ENCODE results near the gene MNX1. TPM values are rescaled to one million over a fixed set of nuclear protein-coding genes. Genes with fewer than 3 reads are reported as not detected.

The MNX1 gene
- total and polyA plus RNA-seq, 7 donors: 4.2 to 5.3 (median 4.2) TPM; not detected in 4

DNA sequence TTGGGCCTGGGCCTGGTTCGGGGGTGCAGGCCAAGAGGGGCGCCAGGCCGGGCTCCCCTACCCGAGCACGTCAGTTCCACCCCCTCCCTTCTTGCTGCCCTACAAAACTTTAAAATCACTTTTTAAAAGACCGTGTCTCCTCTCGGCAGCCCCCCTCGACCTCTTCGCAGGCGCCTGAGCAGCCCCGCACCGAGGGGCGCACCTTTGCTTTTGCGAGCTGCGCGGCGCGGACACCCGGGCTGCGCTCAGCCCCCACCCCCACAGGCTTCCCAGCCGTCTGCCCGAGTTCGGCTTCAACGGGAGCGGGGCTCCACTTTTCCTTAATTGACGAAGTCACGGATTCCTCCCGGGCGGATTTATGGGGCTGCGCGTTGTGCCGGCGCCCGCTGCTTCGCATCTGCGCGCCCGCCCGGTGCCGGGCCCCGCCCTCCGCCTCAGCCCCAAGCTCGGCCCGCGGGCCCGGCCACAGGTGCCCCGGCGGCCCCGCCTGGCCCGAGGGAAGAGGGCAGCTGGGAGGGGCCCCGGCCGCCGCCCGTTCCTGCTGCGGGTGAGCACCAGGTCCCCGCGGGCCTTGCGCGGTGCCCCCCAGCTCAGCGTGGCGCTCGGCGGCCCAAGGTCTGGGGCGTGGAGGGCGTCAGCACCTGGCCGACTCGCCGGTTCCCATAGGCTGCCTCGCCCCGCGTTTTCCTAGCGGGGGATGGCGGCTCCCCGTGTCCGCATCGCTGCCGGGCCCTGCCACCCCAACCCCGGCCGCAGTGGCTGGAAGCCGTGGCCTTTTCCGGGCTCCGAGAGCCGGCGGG is 10.8 kb upstream of the MNX1 start:
- intact Hi-C loops (cut with DNase I): no loop called here
- TF ChIP-seq POLR2A (IDR thresholded peaks at IDR 0.05): no peak
- no peak for TF ChIP-seq EP300 (IDR thresholded peaks at IDR 0.05)
- TF ChIP-seq POLR2AphosphoS5 (IDR thresholded peaks at IDR 0.05): no peak
- TF ChIP-seq, protein P1, sequence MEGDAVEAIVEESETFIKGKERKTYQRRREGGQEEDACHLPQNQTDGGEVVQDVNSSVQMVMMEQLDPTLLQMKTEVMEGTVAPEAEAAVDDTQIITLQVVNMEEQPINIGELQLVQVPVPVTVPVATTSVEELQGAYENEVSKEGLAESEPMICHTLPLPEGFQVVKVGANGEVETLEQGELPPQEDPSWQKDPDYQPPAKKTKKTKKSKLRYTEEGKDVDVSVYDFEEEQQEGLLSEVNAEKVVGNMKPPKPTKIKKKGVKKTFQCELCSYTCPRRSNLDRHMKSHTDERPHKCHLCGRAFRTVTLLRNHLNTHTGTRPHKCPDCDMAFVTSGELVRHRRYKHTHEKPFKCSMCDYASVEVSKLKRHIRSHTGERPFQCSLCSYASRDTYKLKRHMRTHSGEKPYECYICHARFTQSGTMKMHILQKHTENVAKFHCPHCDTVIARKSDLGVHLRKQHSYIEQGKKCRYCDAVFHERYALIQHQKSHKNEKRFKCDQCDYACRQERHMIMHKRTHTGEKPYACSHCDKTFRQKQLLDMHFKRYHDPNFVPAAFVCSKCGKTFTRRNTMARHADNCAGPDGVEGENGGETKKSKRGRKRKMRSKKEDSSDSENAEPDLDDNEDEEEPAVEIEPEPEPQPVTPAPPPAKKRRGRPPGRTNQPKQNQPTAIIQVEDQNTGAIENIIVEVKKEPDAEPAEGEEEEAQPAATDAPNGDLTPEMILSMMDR (IDR thresholded peaks at IDR 0.05): no peak
- Histone ChIP-seq H3K36me3 (no peaks in the 10 kb centered on the region), H3K27ac (no peak overlapping the region), H3K9me3 (no peaks in the 10 kb centered on the region), H3K4me3 (peak overlapping the region in 3 of 4 donors; percentile 5 to 32 (median 25)), H3K4me1 (peaks cover 0 to 34% (median 31%) of the 10 kb centered on the region in 4 donors), H3K27me3 (peaks cover 54 to 100% (median 96%) of the 10 kb centered on the region in 3 donors)
- no peak for DNase-seq
- WGBS, 2 donors: 1 to 3% methylated on average over 84 of the region's 84 CpGs

DNA sequence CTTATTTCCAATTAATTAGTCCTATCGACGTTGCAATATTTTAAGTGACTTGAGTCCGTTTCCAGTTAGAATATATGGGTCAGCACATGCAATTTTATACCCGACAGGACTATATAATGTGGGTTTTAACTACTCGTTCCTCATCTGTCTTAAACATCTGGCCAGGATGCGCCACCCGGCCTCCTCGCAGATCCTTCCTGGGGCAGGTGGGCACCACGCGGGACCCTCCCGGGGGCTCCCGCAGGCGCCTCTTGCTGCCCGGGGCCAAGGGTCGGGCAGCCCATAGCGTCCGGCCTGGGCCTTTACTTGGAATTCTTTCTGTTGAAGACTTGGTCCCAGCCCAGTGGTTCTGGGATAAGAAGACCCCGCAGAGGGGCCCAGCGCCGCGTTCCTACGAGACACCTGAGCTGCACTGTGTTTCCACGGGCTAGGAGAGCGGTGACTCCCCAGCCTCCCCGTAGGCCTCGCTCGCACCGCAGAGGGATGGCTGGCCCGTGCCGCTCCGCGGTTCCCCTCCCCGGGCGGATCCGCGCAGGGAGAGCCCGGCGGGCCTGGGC is 10.1 kb upstream of the MNX1 start:
- peaks cover 58 to 100% (median 98%) of the 10 kb centered on the region in 3 donors for H3K27me3 ChIP-seq
- no peak for DNase-seq

DNA sequence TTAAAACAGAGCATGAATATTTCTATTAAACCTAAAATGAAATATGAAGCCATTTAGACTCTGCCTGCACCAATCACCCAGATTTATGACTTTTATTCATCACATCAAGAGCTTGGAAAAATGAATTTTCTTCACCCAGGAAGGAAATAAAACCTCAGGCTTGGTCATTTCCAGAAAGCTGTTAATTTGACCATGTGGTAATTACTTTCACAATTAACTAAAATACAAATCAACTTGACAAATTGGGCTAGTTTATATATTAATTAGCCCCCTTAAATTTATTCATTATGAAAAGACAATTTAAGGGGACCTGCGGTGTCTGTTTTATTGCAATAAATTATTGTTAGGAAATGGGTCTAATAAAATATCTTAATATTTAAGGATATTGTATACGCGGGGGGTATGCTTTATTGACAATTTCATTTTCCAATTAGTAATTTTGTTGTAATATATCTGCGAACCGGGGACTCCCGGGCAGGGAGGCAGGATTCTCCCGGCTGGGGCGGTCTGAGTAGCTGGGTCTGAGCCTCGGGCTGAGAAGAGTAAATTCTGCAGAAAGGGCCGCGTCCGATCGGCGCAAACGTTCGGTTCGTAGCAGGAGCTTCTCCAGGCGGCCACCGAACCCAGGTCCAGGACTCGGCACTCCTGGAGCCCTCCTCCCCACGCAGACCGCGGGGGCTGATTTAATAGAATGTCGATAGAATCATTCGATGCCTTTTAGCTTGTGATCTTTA is 9.4 kb upstream of the MNX1 start:
- no peak overlapping the region for H3K27ac ChIP-seq
- intact Hi-C loops (cut with DNase I): no loop called here
- WGBS, 2 donors: 8 to 14% methylated on average over 25 of the region's 25 CpGs
- peaks cover 0 to 34% (median 31%) of the 10 kb centered on the region in 4 donors for H3K4me1 ChIP-seq
- TF ChIP-seq, protein P1 (IDR thresholded peaks at IDR 0.05): no peak
- TF ChIP-seq POLR2A (IDR thresholded peaks at IDR 0.05): no peak
- TF ChIP-seq POLR2AphosphoS5 (IDR thresholded peaks at IDR 0.05): peak in 1 of 4 donors; percentile 16
- no peak for TF ChIP-seq EP300 (IDR thresholded peaks at IDR 0.05)
- H3K9me3 ChIP-seq: no peaks in the 10 kb centered on the region
- no peaks in the 10 kb centered on the region for H3K36me3 ChIP-seq
- H3K4me3 ChIP-seq: no peak overlapping the region
- no peak for DNase-seq
- H3K27me3 ChIP-seq: peaks cover 58 to 100% (median 98%) of the 10 kb centered on the region in 3 donors

More for the DNA sequence above, 10.1 kb upstream of the MNX1 start:
- H3K4me1 ChIP-seq: peaks cover 0 to 34% (median 31%) of the 10 kb centered on the region in 4 donors
- no peaks in the 10 kb centered on the region for H3K36me3 ChIP-seq
- intact Hi-C loops (cut with DNase I): no loop called here
- WGBS, 2 donors: 5 to 7% methylated on average over 38 of the region's 38 CpGs
- peak in 1 of 4 donors; percentile 35 for TF ChIP-seq POLR2AphosphoS5 (IDR thresholded peaks at IDR 0.05)
- TF ChIP-seq POLR2A (IDR thresholded peaks at IDR 0.05): no peak
- peak overlapping the region in 2 of 4 donors; percentile 25 to 32 for H3K4me3 ChIP-seq
- H3K9me3 ChIP-seq: no peaks in the 10 kb centered on the region
- no peak overlapping the region for H3K27ac ChIP-seq

DNA sequence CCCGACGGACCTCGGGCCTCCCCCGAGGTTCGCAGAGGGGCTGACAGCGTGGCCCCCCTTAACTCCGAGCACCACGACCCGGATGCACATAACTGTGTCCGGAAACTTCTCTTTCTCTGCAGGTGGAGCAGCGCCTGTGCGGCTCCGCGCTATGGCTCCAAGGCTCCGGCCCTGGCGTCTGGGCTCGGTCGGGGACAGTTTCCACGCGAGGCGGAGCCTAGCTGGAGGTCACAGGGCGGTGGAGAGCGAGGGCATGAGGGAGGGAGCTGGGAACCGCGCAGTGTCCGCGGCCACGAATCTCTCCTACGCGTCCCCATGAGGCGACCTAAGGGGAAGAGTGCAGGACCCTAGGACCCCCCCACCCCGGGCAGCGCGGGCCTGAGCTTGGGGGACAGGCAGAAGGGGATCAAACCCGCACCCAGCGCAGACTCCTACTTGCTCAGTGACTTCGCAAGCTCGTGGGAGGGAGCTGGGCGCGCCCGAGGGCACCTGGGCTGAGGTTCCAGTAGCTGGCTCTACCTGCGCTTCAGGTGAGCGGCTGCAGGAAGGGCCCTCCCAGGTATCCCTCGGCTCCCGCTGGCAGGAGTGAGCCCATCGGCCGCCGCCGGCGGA is 8.6 kb upstream of the MNX1 start:
- no peak overlapping the region for H3K27ac ChIP-seq
- TF ChIP-seq POLR2A (IDR thresholded peaks at IDR 0.05): no peak
- no peak for TF ChIP-seq EP300 (IDR thresholded peaks at IDR 0.05)
- TF ChIP-seq, protein P1 (IDR thresholded peaks at IDR 0.05): no peak
- TF ChIP-seq POLR2AphosphoS5 (IDR thresholded peaks at IDR 0.05): no peak
- H3K36me3 ChIP-seq: no peaks in the 10 kb centered on the region
- intact Hi-C loops (cut with DNase I): no loop called here
- WGBS, 2 donors: 1 to 3% methylated on average over 50 of the region's 50 CpGs
- peaks cover 0 to 34% (median 31%) of the 10 kb centered on the region in 4 donors for H3K4me1 ChIP-seq
- no peak overlapping the region for H3K4me3 ChIP-seq
- peaks cover 63 to 100% (median 95%) of the 10 kb centered on the region in 3 donors for H3K27me3 ChIP-seq
- no peaks in the 10 kb centered on the region for H3K9me3 ChIP-seq
- no peak for DNase-seq

Measured in sigmoid colon (tissue), 7 donors.